Keratinocyte (primary cell): ENCODE data around the gene GPX8. TPM values are rescaled to one million over a fixed set of nuclear protein-coding genes. Genes with fewer than 3 reads are reported as not detected.
A peak's percentile ranks its signal among the peaks of the same experiment; 100 is the strongest.

Source experiments
- DNase-seq: peaks from one replicate; pipeline ENCODE4 v3.0.0-alpha.2; 2011; ENCODE audit warnings: low read depth, missing footprints, low spot score
- FAIRE-seq: peaks from 2 replicates; lab custom pipeline; 2011; peaks lifted over from hg19 to GRCh38; lab: Jason Lieb, UNC
- H2AFZ ChIP-seq: 2 replicates; pipeline ENCODE4 v1.6.0; 2012; ENCODE audit warnings: low read length, control low read depth, inconsistent platforms; ENCODE audit not compliant: control insufficient read depth
- H3K27ac ChIP-seq: 2 replicates; pipeline ENCODE4 v1.5.1; 2011; ENCODE audit warnings: low read length; ENCODE audit not compliant: control insufficient read depth, insufficient read depth
- H3K27me3 ChIP-seq: 3 replicates; pipeline ENCODE4 v1.6.0; 2011; ENCODE audit warnings: low read length; ENCODE audit not compliant: control insufficient read depth, insufficient read depth; ENCODE audit errors: extremely low read depth
- H3K36me3 ChIP-seq, 2 experiments: 2 replicates in 1 of 2; 3 replicates in 1 of 2; pipeline ENCODE4 v1.5.1; 2011; ENCODE audit warnings: low read length in 2 of 2, mild to moderate bottlenecking in 1 of 2; ENCODE audit not compliant: control insufficient read depth in 2 of 2, insufficient read depth in 2 of 2; ENCODE audit errors: extremely low read depth in 1 of 2
- H3K4me1 ChIP-seq: 3 replicates; pipeline ENCODE4 v1.5.1; 2011; ENCODE audit warnings: low read length; ENCODE audit not compliant: control insufficient read depth, insufficient read depth; ENCODE audit errors: extremely low read depth
- H3K4me2 ChIP-seq: 3 replicates; pipeline ENCODE4 v1.6.0; 2011; ENCODE audit warnings: low read depth, low read length; ENCODE audit not compliant: control insufficient read depth, insufficient read depth; ENCODE audit errors: extremely low read depth
- H3K4me3 ChIP-seq, 3 experiments: fragments of 200-600 bp in 1 of 3; sonication (generic) in 1 of 3; 2 replicates in 2 of 3; 3 replicates in 1 of 3; pipeline ENCODE4 v1.5.1; 2011 to 2016; ENCODE audit warnings: low read length in 3 of 3, mild to moderate bottlenecking in 3 of 3, control low read depth in 2 of 3, inconsistent platforms in 1 of 3, low read depth in 1 of 3, mixed read lengths in 1 of 3, mixed run types in 1 of 3, moderate library complexity in 1 of 3; ENCODE audit not compliant: control insufficient read depth in 2 of 3, insufficient read depth in 2 of 3; ENCODE audit errors: extremely low read depth in 1 of 3
- H3K79me2 ChIP-seq: 2 replicates; pipeline ENCODE4 v1.6.0; 2012; ENCODE audit warnings: low read length; ENCODE audit not compliant: control insufficient read depth, insufficient read depth
- H3K9ac ChIP-seq: 3 replicates; pipeline ENCODE4 v1.6.0; 2011; ENCODE audit warnings: low read length; ENCODE audit not compliant: control insufficient read depth, insufficient read depth; ENCODE audit errors: extremely low read depth
- H3K9me1 ChIP-seq: 3 replicates; pipeline ENCODE4 v1.6.0; 2011; ENCODE audit warnings: low read length; ENCODE audit not compliant: control insufficient read depth, insufficient read depth; ENCODE audit errors: extremely low read depth
- H3K9me3 ChIP-seq: 2 replicates; pipeline ENCODE4 v1.5.1; 2012; ENCODE audit warnings: low read depth, low read length; ENCODE audit not compliant: control insufficient read depth
- H4K20me1 ChIP-seq: 3 replicates; pipeline ENCODE4 v1.6.0; 2011; ENCODE audit warnings: low read length; ENCODE audit not compliant: control insufficient read depth, insufficient read depth; ENCODE audit errors: extremely low read depth
- CTCF ChIP-seq, 3 experiments: IDR thresholded peaks in 1 of 3; conservative IDR thresholded peaks in 1 of 3; optimal IDR thresholded peaks in 1 of 3; 2 replicates in 2 of 3; 3 replicates in 1 of 3; pipeline versions ENCODE3 to v1.5.1; 2011; ENCODE audit warnings: low read length in 3 of 3, mild to moderate bottlenecking in 3 of 3, moderate library complexity in 2 of 3, control low read depth in 1 of 3, inconsistent platforms in 1 of 3; ENCODE audit not compliant: insufficient read depth in 2 of 3; ENCODE audit errors: extremely low read depth in 1 of 3
- EZH2 ChIP-seq: IDR thresholded peaks from one replicate; pipeline ENCODE4 v1.6.1; 2012; ENCODE audit warnings: inconsistent platforms, mild to moderate bottlenecking, low read length, moderate library complexity
- dilution Hi-C: fragments of 300-500 bp; cut with MboI; formaldehyde crosslinking; loops from one replicate; pipeline ENCODE4 v1.7.0; 2020; ENCODE audit warnings: low sequenced_read_pairs; ENCODE audit not compliant: extremely low pct_ligation_motif_present
- polyA plus RNA-seq, 5 experiments: library from polyadenylated mRNA; depleted of rRNA in 3 of 5; stranded (reverse) in 3 of 5; stranded (forward) in 1 of 5; unstranded in 1 of 5; fragments of >200 nt; gene quantifications; 1 replicate in 1 of 5; 2 replicates in 3 of 5; 3 replicates in 1 of 5; pipeline versions ENCODE4 v1.2.1 to v1.2.3, GENCODE V29; 2011 to 2012; ENCODE audit warnings: missing spikeins in 2 of 5, low read depth in 1 of 5, low replicate concordance in 1 of 5

The GPX8 gene
- polyA plus RNA-seq, 1 donor (not counting 4 experiments of a cell fraction or from before 2014, with no cell fraction given) = 40.1 TPM

GRCh38 chr5:55176176-55176818 lies 16.3 kb downstream of the GPX8 start:
- H3K4me2 ChIP-seq = peak overlapping the region; percentile 92
- peaks cover 25% of the 10 kb centered on the region for H3K27me3 ChIP-seq
- peak; percentile 58 for FAIRE-seq
- no peaks in the 10 kb centered on the region for H3K36me3 ChIP-seq
- DNase-seq = no peak
- H3K27ac ChIP-seq = no peak overlapping the region
- H3K4me3 ChIP-seq = peak overlapping the region; percentile 27 to 76 (median 62)
- no peaks in the 10 kb centered on the region for H3K79me2 ChIP-seq
- H4K20me1 ChIP-seq = no peaks in the 10 kb centered on the region
- no peaks in the 10 kb centered on the region for H3K9me1 ChIP-seq
- H3K4me1 ChIP-seq = peaks cover 34% of the 10 kb centered on the region
- peak overlapping the region; percentile 28 for H3K9ac ChIP-seq
- TF ChIP-seq EZH2 (no peak), CTCF (optimal IDR thresholded peaks at IDR 0.05 in 1 of 3, IDR thresholded peaks at IDR 0.05 in 1 of 3, conservative IDR thresholded peaks at IDR 0.05 in 1 of 3; ENCODE audit: extremely low read depth in 1 of 3, insufficient read depth in 2 of 3, low read length in 3 of 3) (peak in 1 of 3 experiments; percentile 20)
- dilution Hi-C loops = no loop called here
- H3K9me3 ChIP-seq = no peaks in the 10 kb centered on the region
- peak overlapping the region; percentile 77 for H2AFZ ChIP-seq

GRCh38 chr5:55177078-55177477 lies 17.1 kb downstream of the GPX8 start:
- H2AFZ ChIP-seq = no peak overlapping the region

More at GRCh38 chr5:55177078-55177477, 17.1 kb downstream of the GPX8 start:
- no peak for TF ChIP-seq EZH2
- TF ChIP-seq CTCF (optimal IDR thresholded peaks at IDR 0.05 in 1 of 3, IDR thresholded peaks at IDR 0.05 in 1 of 3, conservative IDR thresholded peaks at IDR 0.05 in 1 of 3; ENCODE audit: extremely low read depth in 1 of 3, insufficient read depth in 2 of 3, low read length in 3 of 3) = no peak
- H3K9me3 ChIP-seq = no peaks in the 10 kb centered on the region
- H3K9ac ChIP-seq = no peak overlapping the region
- H3K4me2 ChIP-seq = peak overlapping the region; percentile 92
- peaks cover 25% of the 10 kb centered on the region for H3K27me3 ChIP-seq
- no peak overlapping the region for H3K4me3 ChIP-seq
- H3K27ac ChIP-seq = no peak overlapping the region
- no peaks in the 10 kb centered on the region for H3K79me2 ChIP-seq
- H3K4me1 ChIP-seq = peaks cover 34% of the 10 kb centered on the region
- no peaks in the 10 kb centered on the region for H3K9me1 ChIP-seq
- H4K20me1 ChIP-seq = no peaks in the 10 kb centered on the region
- no peak for DNase-seq
- dilution Hi-C loops = no loop called here
- FAIRE-seq = no peak
- H3K36me3 ChIP-seq = no peaks in the 10 kb centered on the region
